ENCODE data around the gene RHD. TPM values are rescaled to one million over a fixed set of nuclear protein-coding genes. Genes with fewer than 3 reads are reported as not detected.

RHD gene
- total RNA-seq (2022; extraction: Qiagen RNA extraction), result not detected in 5 replicates

GRCh38 chr1:25272238-25272637 is at the start of gene RHD:
TSS of gene RHD (plus strand) at chr1:25272509. CDS start at chr1:25272548, 39 bp downstream.

GRCh38 chr1:25232027-25232865 is 40.1 kb upstream of the RHD start, which contains the start of gene SYF2:
TSS of gene SYF2 (minus strand) at chr1:25232502. CDS start at chr1:25232467, 35 bp downstream.

GRCh38 chr1:25247024-25247828 is 25.1 kb upstream of the RHD start, which contains the start of gene RSRP1:
TSS of gene RSRP1 (minus strand) at chr1:25247454. CDS start at chr1:25246963, 491 bp downstream.

GRCh38 chr1:25338188-25338981 is 66.1 kb downstream of the RHD start, which contains the start of gene TMEM50A:
TSS of gene TMEM50A (plus strand) at chr1:25338334. CDS start at chr1:25340487, 2,153 bp downstream.

Other genes starting within 250 kb of the RHD start
- 36.0 to 47.9 TPM (median 36.2 TPM) in 5 replicates for gene SYF2, start 40.0 kb upstream of the RHD start, total RNA-seq (2022; extraction: Qiagen RNA extraction)
- 14.0 to 24.3 TPM (median 21.1 TPM) in 5 replicates for gene RSRP1, start 25.1 kb upstream of the RHD start, total RNA-seq (2022; extraction: Qiagen RNA extraction)
- 73.1 to 86.7 TPM (median 76.4 TPM) in 5 replicates for gene TMEM50A, start 65.8 kb downstream of the RHD start, total RNA-seq (2022; extraction: Qiagen RNA extraction)
- gene RHCE, start 148.3 kb downstream of the RHD start, total RNA-seq (2022; extraction: Qiagen RNA extraction), result 0.09 TPM in 1 of 5 replicates, not detected in the others
- gene MACO1, start 158.4 kb downstream of the RHD start, total RNA-seq (2022; extraction: Qiagen RNA extraction), result 9.3 to 10.8 TPM (median 10.4 TPM) in 5 replicates

Measured in A549 treated with dexamethasone at 1 μM for 4 hours (cell line).